ENCODE measurements around the gene METTL26.
A peak's percentile ranks its signal among the peaks of the same experiment; 100 is the strongest.
"Not testable (repeated sequence)": the region's sequence is repeated elsewhere in the genome, so short reads cannot be mapped to it uniquely, and the experiment has no call there.

The METTL26 gene

DNA sequence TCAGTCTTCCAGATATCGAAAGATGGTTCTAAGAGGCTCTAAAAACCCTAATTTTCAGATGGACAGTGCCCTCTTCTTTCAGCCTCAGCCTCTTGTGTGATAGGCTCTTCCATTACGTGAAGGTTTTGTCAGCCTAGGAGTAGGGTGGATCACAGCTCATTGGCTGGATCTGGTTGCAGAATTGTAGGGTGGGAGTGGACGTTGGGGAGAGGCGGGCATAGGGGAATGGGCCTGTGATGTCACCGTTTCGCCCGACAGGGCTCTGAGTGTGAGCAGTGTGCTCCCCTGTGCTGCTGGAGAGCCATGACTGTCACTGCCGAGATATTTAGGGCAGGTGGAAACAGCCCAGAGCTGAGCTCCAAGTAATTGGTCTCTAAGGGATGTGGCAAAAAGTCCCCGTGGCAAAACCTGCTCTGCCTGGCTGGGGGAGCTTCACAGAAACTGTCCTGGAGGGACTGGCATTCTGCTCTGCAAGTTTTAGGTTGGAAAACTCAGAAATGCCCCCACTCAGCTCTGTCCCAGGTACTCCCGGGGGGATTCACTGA is 11.5 kb downstream of the METTL26 start:
- DNase-seq: no peak

DNA sequence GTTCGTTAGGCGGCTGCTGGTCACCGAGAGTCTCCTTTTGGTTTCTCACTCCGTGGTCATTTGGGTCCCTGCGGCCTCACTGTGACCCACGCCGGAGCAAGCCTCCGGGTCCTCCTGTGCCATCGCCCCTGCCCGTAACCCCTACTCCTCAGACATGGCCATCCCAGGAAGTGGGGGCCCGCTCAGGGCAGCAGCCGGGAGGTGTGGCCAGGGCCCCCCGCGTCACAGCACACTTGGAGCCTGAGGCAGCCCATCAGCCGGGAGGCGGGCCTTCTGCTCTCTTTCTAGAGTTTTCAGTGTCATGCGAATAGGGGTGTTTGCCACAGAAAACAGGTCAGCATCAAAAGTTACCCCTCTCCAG is 13.2 kb downstream of the METTL26 start:
- no peak for DNase-seq

DNA sequence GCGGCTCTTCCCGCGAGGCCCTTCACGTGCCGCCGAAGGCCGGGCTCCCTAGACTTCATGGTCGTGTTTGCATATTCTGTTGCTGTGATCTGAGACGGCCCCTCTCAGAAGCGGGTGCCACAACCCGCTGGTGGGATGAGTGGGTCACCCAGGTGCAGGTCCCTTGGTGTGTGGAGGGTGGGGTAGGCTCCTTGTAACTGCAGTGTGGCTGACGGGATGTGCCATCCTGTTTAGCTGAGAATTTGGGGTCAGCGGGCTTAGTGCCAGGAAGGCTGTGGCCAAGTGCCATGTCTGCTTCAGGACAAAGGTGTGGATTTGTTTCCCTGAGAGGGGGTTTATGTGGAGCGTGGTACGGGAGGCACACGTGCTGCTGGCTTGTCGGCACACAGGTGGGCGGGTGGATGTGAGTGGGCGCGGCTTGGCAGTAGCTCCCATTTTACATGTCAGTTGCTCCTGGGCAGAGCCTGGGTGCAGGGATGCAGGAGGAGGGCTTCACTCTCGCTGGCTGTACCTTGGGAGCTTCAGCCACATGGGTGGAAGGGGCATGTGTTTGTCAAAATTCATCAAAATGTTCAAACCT is 14.5 kb downstream of the METTL26 start:
- DNase-seq: no peak

DNA sequence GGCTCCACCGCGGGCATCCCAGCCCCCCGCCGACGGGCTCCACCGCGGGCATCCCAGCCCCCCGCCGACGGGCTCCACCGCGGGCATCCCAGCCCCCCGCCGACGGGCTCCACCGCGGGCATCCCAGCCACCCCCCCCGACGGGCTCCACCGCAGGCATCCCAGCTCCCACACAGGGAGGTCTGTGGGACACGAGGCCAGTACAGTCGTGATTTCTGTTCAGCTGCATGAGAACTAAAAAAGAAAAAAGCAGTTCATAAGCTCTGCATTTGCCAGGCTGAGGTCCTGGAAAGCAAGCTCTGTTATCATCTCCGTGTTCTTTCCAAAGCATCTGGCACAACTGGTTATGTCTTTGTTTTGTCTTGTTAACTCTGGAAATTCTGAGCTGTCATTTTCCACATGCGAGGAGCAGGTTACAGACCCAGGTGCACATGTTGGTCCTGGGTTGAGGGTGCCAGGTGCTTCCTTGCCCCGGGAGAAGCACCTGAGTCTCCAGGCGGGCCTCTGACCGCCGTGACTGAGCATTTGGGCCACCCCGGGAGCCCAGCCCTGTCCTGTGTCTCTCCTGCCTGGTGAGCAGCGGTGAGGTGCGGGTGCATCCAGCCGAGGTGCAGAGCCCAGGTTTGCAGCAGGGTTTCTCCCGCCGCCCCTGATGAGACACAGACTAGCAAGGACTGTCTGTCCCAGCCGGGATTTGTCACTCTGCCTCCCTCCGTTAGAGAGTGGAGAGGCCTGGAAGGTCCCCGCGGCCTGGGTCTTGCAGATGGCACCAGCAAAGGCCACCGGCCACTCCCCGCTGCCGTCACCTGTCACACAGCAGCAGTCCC is 15.2 kb downstream of the METTL26 start:
- no peak for DNase-seq

DNA sequence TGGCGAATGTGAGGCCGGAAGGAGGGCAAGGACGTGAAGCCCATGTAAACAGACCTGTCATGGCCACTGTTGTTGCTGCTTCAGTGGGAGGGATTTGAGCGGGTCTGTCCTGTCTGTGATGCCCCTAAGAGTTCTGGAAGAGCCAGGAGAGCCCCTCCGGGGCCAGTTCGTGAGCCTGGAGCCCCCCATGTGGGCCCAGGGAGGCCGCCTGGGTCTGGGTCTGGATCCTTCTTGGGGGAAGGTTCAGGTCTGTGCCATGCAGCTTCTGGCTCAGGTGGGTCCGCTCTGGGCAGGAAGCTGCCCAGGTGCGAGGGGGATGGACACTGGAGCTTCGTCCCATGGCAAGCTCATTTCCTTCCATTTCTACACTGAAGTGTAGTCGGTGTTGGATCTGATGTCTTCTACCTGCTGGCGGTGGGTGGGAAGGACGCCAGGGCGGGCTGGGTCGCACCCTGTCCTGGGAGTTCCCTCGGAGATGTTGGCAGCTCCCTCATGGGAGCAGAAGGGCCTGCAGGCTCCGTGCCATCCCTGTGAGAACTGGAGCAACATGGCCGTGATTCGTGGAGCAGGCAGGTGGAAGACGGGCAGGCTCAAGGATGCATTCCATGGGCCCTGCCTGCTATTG is 16.5 kb downstream of the METTL26 start:
- no peak for DNase-seq

DNA sequence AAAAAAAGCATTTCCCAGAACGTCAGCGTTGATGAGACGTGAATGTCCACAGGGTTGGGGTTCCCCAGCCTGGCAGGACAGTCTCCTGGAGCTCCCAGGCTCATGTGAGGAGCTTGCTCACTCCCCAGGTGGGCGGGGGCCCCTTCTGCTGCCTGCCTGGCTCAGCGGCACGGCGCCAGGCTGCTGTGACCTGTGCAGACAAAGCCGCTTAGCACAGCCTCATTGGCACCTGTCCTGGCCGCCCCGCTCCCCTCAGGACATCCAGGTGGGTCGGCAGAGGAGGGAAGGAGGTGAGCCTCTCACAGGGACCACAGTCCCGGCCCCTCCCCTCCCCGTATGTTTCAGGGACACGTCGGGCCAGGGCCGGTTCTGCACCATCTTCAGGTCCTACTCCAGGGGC is 18.2 kb downstream of the METTL26 start:
- no peak for DNase-seq

DNA sequence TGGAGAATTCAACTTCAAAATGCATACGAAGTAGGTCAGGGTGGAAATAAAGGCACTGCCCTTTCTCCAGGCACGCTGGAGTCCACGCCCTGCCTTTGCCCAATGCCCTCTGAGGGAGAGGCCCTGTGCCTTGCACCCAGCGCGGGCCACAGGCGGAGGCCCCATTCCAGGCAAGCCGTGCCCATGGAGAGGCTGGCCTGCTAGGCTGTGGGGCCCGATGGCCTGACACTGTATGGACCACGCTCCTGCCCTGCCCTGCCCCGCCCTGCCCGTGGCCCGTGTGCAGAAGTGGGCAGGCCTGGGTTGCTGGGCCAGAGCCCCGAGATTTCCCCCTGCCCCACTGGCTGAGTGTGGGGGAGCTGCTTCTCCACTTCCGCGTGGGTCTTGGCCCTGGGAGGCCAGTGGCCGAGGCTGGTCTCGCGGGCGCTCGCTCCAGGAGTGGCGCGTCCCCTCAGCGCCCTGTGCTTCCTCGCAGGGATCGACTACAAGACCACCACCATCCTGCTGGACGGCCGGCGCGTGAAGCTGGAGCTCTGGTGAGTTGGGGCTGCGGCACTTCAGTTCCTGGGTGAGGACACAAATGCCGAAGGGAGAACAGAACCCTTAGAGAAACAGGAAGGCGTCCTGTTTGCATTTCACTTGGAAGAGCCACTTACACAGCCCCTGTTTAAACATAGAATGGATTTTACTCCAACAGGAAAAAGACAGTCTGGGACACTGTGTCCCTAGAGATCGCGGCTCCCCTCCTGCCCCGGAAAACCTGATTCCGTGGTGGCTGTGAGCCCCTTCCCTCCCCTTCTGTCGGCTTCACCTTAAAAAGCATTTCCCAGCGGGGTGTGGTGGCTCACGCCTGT is 19.1 kb downstream of the METTL26 start:
- DNase-seq: no peak

DNA sequence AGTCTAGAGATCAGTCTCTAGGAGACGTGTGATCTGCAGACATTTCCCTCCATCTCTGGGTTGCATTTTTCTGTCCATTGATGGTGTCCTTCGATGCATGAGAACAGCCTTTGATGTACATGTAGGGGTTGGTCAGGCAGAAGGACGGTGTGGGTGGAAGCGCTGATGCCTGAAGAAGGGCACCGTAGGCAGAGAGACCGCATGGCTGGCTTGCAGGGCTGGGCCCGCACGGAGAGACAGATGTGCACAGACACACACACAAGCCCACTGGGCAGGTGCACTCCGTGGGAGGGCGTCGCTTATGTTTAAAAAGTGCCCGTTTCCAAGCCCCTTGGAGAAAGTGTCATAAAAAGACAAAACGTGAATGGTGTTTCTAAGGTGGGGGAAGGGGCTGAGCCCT is 21.0 kb downstream of the METTL26 start:
- DNase-seq: no peak

DNA sequence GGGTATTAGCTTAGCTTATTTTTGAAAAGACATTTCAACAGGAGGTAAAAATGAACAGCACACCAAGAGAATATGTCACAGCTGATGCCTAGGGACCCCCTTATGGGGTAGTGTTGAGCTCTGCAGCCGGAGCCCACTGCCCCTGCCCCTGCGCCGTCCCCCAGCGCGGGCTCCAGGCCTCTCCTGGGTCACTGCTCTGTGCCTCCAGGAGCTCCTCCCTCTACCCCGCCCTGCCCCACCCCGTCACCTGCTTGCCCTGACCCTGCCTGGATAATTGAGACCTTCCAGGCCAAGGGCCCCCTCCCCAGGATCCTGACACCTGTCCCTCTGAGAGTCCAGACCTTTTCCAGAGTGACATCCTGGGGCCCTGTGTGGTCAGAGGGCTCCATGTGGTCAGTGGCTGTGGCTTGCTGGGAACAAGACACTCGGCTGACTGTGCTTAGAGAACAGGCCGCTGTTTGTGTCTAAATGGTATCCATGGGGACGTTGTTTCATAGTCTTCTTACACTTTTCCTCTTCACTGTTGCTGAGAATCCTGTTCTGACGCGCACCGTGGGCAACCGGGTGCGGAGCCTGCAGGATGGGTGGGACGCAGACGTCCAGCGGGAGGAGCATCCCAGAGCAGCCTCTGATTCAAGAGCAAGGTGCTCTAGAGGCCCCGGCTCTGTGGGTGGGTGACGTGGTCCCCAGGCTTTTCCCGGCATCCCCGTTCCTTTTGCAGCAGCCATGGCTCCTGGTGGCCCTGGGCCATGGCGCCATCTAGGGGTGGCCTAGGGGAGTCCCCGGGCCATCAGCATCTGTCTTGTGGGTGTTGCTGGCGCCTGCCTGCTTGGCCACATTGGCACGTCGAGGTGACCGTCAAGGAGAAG is 25.4 kb downstream of the METTL26 start:
- DNase-seq: peak in 4 of 5 experiments; percentile 23 to 45 (median 38)

DNA sequence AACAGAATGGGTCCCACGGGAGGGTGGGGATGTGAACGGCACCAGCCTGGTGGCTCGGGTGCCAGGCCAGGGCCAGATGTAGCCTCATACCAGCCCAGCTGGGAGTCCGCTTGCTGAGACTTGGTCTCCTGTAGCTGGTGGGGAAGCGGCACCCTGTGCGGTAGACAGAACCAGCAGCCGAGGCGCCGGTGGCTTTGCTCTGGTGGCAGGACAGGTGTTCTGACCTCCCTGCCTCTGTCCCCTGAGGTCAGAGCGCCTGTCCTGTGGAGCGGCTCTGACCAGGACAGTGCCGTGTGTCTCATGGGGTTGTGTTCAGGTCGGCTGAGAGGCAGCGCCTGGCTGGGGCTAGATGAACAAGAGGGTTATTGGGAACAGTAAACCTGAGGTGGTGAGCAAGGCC is 26.1 kb downstream of the METTL26 start:
- DNase-seq: no peak

DNA sequence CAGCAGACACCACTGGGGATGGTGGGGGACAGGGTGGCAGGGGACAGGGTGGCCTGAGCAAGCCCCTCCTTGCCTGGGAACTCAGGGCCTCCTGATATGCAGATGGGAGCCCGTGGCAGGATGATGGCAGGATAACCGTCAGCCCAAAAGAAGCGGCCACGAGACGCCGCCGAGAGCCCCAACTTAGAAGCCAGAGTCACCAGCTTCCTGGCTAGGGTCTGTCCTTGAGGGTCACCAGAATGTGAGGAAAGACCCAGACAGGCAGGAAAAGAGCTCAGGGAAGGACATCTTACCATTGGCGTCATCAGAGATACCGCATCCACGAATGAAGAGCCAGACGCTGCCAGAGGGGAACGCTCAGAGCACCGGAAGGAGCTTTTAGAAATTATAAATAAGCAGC is 26.8 kb downstream of the METTL26 start:
- no peak for DNase-seq

DNA sequence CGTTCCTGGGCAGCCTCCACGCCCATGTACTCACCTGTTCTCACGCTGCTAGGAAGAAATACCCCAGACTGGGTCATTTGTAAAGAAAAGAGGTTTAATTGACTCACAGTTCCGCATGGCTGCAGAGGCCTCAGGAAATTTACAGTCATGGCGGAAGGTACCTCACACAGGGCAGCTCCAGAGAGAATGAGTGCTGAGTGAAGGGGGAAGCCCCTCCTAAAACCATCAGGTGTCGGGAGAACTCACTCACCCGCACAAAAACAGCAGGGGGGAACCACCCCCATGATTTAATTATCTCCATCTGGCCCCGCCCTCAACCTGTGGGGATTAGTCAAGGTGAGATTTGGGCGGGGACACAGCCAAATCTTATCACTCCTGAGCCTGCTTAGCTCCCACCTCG is 28.1 kb downstream of the METTL26 start:
- no peak for DNase-seq

DNA sequence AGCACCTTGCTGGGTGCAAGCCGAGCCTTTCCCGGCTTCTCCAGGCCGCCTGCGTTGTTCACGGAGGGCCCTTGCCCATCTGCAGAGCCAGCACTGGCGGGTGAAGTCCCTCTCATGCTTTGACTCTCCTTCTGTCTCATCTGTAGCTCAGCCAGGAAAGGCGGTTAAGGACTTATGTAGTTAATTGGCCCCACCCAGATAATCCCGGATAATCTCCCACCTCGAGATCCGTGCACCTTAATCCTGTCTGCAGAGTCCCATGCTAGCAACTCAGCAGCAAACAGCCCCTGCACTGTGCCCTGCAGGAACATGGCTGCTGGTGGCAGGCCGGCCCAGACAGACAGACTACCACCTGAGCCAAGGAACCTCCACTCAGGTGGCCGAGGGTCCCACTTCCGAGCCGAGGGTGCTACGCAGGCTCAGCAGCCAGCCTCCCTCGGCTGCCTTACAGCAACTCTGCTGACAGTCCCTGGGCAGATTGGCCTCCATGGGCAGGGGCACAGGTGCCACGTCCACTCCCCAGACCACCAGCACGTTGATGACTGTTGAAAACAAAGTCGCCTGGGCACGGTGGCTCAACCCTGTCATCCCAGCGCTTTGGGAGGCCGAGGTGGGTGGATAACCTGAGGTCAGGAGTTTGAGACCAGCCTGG is 29.3 kb downstream of the METTL26 start:
- DNase-seq: no peak

DNA sequence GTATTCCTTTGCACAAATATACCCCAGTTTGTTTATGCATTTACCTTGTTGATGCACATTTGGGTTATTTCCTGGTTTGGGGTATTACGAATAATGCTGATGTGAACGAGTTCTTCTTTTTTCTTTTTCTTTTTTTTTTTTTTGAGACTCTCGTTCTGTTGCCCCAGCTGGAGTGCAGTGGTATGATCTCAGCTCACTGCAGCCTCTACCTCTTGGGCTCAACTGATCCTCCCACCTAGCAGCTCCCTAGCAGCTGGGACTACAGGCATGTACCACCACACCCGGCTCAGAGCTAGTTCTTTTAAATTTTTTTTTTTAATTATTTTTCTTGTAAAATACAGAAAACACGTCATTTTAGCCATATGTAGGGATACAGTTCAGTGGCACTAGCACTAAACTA is 32.2 kb downstream of the METTL26 start:
- DNase-seq: no peak

DNA sequence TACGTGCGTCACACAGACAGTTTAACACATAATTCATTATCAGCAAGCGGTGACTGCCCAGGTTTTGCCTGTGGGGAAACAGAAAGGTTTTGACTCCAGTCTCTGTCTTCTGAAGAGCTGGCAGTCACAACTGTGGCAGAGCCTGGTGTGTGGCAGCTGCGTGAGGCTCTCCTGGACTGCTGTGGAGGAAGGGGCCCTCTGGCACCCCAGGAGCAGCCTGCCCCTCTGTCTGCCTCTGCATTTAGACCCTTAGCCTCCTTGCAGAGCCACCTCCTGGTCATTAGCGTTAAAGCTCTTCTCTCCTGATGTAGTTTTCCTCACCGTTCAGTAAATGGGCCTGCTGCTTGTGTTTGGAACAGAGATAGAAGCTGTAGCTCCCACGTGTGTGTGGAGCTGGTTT is 35.3 kb downstream of the METTL26 start:
- no peak for DNase-seq

DNA sequence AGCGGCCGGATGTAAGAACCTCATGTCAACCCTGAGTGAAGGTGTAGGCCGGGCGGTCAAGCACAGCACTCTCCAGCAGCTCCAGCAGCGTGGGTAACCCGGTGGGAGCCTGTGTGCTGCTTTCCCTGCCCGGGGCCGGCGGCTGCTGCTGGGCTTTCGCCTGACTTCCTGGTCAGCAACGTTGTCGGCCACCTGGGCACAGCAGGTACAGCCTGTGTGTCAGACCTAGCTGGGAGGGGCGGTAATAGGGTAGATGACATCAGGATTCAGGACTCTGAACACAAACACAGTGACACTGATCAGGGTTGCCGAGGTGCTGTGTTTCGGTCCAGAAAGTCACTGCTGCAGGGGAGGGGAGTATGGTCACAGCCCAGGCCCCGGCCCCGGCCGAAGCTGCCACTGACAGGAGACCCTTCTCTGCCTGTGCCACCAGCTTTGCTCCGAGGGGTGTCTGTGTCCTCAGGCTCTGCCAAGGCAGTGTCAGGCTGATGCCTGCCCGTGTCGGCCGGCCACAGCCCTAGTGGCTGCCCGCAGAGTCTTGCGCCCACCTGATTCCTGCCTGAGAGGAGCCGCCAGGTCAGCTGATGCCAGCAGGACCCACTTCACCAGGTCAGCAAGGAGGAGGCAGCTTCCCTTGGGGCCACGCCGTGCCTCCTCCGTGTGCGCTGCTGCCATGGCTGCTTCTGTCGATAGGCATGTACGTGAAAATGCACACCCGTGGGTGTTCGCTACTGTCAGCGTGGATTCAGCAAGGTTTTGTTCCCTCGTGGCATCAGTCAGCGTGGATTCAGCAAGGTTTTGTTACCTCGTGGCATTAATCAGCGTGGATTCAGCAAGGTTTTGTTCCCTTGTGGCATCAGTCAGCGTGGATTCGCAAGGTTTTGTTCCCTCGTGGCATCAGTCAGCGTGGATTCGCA is 37.0 kb downstream of the METTL26 start:
- no peak for DNase-seq

DNA sequence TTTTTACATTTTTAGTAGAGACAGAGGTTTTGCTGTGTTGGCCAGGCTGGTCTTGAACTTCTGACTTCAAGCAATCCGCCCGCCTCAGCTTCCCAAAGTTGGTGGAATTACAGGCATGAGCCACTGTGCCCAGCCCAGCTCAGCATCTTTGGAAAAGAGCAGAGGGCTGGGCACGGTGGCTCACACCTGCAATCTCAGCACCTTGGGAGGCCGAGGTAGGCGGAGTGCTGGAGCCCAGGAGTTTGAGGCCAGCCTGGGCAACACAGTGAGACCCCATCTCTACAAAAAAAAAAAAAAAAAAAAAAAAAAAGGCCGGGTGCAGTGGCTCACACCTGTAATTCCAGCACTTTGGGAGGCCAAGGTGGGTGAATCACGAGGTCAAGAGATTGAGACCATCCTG is 38.5 kb downstream of the METTL26 start:
- DNase-seq: not testable (repeated sequence)

DNA sequence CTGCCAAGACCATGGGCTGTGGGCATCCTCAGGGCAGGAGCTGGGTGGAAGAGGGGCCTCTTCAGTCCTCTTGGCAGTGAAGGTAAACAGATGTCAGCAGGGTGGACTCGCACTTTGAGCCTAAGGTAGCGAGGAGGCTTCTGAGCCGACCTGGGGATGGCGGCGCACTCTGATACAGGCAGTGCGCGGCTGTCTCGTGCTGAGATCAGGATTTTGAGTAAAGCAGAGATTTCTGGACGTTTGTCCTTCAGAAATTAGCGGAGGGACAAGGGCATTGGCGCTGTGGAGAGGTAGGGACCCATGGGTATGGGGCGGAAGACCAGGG is 39.4 kb downstream of the METTL26 start:
- DNase-seq: no peak

DNA sequence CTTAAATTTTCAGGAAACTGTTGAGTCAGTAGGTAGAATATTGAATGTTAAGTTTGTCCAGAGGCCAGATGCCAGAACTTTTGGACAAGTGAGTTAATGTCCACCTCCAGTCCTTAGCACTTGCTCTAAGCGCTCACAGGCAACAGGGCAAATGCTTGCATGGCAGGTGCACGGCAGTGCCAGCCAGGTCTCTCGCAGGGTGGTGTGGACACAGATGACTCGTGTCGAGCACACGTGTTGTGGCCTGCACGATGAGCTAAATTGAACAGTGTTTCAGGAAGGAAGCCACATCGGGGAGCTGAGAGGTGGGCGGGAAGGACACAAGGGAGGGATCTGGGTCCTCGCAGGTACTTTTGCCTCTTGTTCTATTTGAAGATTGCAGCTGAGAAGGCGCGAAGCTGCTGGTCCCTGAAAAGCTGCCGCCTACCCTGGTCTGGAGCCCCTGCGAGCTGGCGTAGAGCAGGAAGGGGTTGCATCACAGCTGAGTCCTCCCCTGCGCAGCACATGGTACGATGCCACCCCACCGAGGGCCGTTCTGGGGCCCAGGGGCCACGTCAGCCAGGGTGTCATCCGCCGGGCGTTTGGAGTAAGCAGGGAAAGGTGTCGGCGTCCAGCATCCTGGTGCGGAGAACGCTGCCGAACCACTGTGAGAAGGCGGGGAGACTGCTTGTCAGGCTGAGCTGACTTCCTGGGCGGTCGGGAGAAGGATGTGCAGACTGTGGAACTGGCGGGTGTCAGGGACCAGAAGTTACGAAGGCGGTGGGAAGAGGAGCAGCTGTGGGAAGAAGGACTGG is 40.0 kb downstream of the METTL26 start:
- no peak for DNase-seq

DNA sequence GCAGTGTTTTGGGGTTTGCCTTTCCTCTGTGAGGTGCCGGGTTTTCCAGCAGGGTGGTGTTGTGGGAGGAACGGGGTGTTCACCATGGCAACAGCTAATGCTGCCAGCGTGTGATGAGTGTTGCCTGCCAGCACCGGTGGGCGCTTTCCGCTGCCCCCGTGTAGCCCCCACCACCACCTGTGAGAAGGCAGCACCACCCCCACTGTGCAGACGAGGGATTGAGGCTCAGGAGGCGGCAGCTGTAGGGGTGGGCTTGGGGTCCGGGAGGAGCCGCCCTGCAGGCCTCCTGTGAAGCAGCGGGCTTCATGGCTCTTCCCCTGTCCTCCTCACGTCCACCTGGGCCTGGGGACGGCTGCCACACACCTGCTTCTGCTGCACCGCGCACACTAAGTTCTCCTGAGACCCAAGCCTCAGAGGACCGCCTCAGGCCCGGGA is 41.0 kb downstream of the METTL26 start:
- DNase-seq: no peak

Data from T-helper 2 cell (primary cell).